T-helper 9 cell (primary cell): ENCODE results near the gene RPS23.
"Not testable (repeated sequence)": the region's sequence is repeated elsewhere in the genome, so short reads cannot be mapped to it uniquely, and the experiment has no call there.

ENCODE experiments used
- DNase-seq: peaks from one replicate; pipeline ENCODE4 v3.0.0-alpha.2; 2020

RPS23 gene

GRCh38 chr5:82287625-82288024 lies 9.5 kb upstream of the RPS23 start:
- DNase-seq, result no peak

GRCh38 chr5:82285206-82285605 lies 7.1 kb upstream of the RPS23 start:
- DNase-seq, result no peak

GRCh38 chr5:82283893-82284292 lies 5.7 kb upstream of the RPS23 start:
- no peak for DNase-seq

GRCh38 chr5:82278711-82279370 lies 687 bp upstream of the RPS23 start:
- DNase-seq, result no peak

GRCh38 chr5:82277613-82277986 lies 554 bp downstream of the RPS23 start:
- no peak for DNase-seq

- no peak for DNase-seq
Observed at GRCh38 chr5:82276800-82277612, 1.1 kb downstream of the RPS23 start.

- DNase-seq, result no peak
Observed at GRCh38 chr5:82275216-82275664, 2.9 kb downstream of the RPS23 start.

- no peak for DNase-seq
Observed at GRCh38 chr5:82274343-82275211, 3.6 kb downstream of the RPS23 start.

GRCh38 chr5:82273426-82273825 lies 4.7 kb downstream of the RPS23 start:
- not testable (repeated sequence) for DNase-seq

GRCh38 chr5:82272571-82273356 lies 5.4 kb downstream of the RPS23 start:
- not testable (repeated sequence) for DNase-seq

- DNase-seq, result not testable (repeated sequence)
Observed at GRCh38 chr5:82269363-82269762, 8.8 kb downstream of the RPS23 start.

- not testable (repeated sequence) for DNase-seq
Observed at GRCh38 chr5:82267297-82267933, 10.7 kb downstream of the RPS23 start.

GRCh38 chr5:82265047-82265446 lies 13.1 kb downstream of the RPS23 start:
- DNase-seq, result no peak

- no peak for DNase-seq
Observed at GRCh38 chr5:82259172-82259800, 18.9 kb downstream of the RPS23 start.

- DNase-seq, result no peak
Observed at GRCh38 chr5:82257729-82258128, 20.4 kb downstream of the RPS23 start.

GRCh38 chr5:82257247-82257646 lies 20.9 kb downstream of the RPS23 start:
- DNase-seq, result no peak

GRCh38 chr5:82255844-82256243 lies 22.3 kb downstream of the RPS23 start:
- DNase-seq, result no peak

GRCh38 chr5:82252744-82253143 lies 25.4 kb downstream of the RPS23 start:
- DNase-seq, result no peak

- no peak for DNase-seq
Observed at GRCh38 chr5:82246960-82247574, 31.1 kb downstream of the RPS23 start.

GRCh38 chr5:82244854-82245635 lies 33.1 kb downstream of the RPS23 start:
- DNase-seq, result no peak
